ENCODE measurements around the gene SLC7A6. TPM values are rescaled to one million over a fixed set of nuclear protein-coding genes. Genes with fewer than 3 reads are reported as not detected.

The SLC7A6 gene
- total and polyA plus RNA-seq, 2 of the 13 experiments (the other 11 are each of a cell fraction or from before 2014, with no cell fraction given) = 35.8 to 70.8 TPM

DNA sequence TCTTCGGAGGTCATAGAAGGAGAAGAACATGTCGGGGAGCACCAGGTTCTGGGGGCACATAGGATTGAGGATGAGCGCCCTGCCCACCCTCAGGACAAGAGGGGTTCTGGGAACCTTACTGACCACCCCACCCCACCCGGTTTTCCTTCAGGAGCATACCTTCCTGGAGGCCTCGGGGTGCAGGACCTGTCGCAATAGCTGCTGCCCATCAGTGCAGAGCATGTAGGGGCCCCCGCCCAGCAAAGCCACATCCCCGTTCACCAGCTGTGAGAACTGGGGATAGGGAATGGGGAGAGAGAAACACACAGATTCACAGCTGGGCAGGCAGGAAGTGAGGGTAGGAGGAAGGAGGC lies 30.5 kb upstream of the SLC7A6 start (continued):
- TF ChIP-seq SALL2 (CRISPR knock-in tag; IDR thresholded peaks at IDR 0.05) (no peak), TMF1 (CRISPR knock-in tag; IDR thresholded peaks at IDR 0.05; ENCODE audit: low read depth) (no peak), CEBPB (IDR thresholded peaks at IDR 0.05; ENCODE audit: borderline replicate concordance, low read depth, low read length) (peak; percentile 23; the same call in 1 of the 2 replicates), ZC3H13 (CRISPR knock-in tag; IDR thresholded peaks at IDR 0.05) (0 out of 2 replicates have a peak, but pooled peaks have one; percentile 21)
- TF ChIP-seq, protein P1, sequence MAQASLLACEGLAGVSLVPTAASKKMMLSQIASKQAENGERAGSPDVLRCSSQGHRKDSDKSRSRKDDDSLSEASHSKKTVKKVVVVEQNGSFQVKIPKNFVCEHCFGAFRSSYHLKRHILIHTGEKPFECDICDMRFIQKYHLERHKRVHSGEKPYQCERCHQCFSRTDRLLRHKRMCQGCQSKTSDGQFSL (CRISPR knock-in tag; IDR thresholded peaks at IDR 0.05) = no peak

DNA sequence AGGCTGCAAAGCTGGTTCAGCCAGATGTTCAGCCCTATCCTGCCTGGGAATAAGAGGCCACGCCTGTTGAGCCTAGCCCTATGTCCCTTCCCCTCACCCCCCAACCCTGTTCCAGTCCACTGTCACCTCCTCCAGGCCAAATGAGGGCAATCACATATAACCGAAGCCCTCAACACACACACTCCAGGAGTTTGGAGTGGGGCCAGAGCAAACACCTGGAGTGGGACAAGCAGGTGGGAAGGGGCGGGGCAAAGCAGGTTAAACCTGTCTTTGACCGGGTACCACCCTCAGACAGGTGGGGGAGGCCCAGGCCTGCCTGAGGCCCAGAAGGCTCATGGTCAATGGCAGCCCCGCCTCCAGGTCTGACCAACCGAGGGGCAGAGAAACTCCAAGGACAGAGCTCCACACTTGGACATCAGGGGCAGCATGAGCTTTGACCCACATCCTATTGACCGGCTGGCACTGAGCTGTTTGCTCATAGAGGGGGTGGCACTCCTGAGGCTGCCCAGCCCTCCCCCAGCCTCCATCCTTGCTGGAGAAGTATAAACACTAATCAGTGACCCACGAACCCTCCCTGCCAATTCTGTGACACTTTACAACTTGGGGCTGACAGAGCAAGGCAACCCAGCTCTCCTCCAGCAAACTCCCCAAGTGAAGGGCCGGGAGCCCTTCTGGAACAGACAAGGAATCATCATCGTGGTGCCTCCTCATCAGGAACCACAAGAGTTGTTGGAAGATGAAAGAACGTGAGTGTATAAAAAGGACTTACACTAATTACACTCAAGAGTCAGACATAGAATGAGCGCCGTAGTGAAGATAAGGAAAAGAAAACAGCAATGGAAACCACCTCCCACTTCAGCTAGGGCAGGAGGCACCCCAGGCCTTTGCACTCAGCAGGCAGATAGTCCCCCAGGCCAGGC lies 29.9 kb upstream of the SLC7A6 start:
- CTCF ChIA-PET (ENCODE audit: low intra/inter-chr PET ratio, low total read pairs) = interaction anchor here (0.9 kb wide), 1 partner anchor 27 kb away, joined by 3 read pairs; no protein-coding TSS in a partner anchor
- WGBS (ENCODE audit: low lambda C conversion rate) = 6% methylated on average over 13 of the region's 13 CpGs
- Histone ChIP-seq H3K79me2 (ENCODE audit: insufficient read depth, low read length) (peaks cover 29% of the 10 kb centered on the region), H3K4me3 (replicated peaks in 1 of 3; ENCODE audit: insufficient read depth in 1 of 3, low read depth in 2 of 3, low read length in 3 of 3) (peak overlapping the region; percentile 66 to 94 (median 93)), H3K4me1 (ENCODE audit: insufficient read depth, low read length) (peaks cover 38% of the 10 kb centered on the region), H4K20me1 (ENCODE audit: insufficient read depth, low read length) (peaks cover 38% of the 10 kb centered on the region), H3K27me3 (ENCODE audit: control insufficient read depth in 1 of 2, insufficient read depth in 2 of 2, low read length in 2 of 2) (no peaks in the 10 kb centered on the region; a peak in 1 of 5 replicates), H3K4me2 (ENCODE audit: low read depth, low read length) (peak overlapping the region; percentile 99), H3K27ac (ENCODE audit: extremely low read length, insufficient read depth, low read length) (peak overlapping the region; percentile 85), H3K9me3 (ENCODE audit: low read length) (no peaks in the 10 kb centered on the region), H3K36me3 (replicated peaks in 1 of 2; ENCODE audit: control insufficient read depth in 1 of 2, insufficient read depth in 2 of 2, low read length in 2 of 2) (peaks cover 33 to 39% of the 10 kb centered on the region in 2 experiments), H3K9ac (ENCODE audit: insufficient read depth, low read depth, low read length) (peak overlapping the region; percentile 85), H2AFZ (ENCODE audit: low read length) (no peak overlapping the region)
- POLR2A ChIA-PET = interaction anchor here (0.7 to 5.6 kb wide), 25 partner anchors 10 to 389 kb away, joined by 3 to 100 read pairs (median 4); partner anchors contain the start of genes DUS2, LCAT, NFATC3 and PLA2G15
- intact Hi-C loops (cut with micrococcal nuclease; ENCODE audit: unreplicated experiment) = no loop called here
- FAIRE-seq = peak; percentile 93
- peak; percentile 85 for DNase-seq (ENCODE audit: low spot score)
- TSS peak; percentile 32 for BruUV-seq (replicated peaks)
- in situ Hi-C loops (cut with HindIII; ENCODE audit: extremely low pct_ligation_motif_present, low pct_unique_long_range_greater_than_20kb) = loop anchor here (10.0 kb wide), 1 partner anchor 150 kb away; the partner anchor contains the start of gene NFATC3
- ATAC-seq = peak; percentile 43
- TF ChIP-seq, protein P2, sequence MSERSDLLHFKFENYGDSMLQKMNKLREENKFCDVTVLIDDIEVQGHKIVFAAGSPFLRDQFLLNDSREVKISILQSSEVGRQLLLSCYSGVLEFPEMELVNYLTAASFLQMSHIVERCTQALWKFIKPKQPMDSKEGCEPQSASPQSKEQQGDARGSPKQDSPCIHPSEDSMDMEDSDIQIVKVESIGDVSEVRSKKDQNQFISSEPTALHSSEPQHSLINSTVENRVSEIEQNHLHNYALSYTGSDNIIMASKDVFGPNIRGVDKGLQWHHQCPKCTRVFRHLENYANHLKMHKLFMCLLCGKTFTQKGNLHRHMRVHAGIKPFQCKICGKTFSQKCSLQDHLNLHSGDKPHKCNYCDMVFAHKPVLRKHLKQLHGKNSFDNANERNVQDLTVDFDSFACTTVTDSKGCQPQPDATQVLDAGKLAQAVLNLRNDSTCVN (CRISPR knock-in tag; IDR thresholded peaks at IDR 0.05; ENCODE audit: borderline replicate concordance) = no peak
- peak; percentile 53 for TF ChIP-seq SIN3A (IDR thresholded peaks at IDR 0.05; ENCODE audit: borderline replicate concordance, low read depth, low read length)
- TF ChIP-seq, protein P3, sequence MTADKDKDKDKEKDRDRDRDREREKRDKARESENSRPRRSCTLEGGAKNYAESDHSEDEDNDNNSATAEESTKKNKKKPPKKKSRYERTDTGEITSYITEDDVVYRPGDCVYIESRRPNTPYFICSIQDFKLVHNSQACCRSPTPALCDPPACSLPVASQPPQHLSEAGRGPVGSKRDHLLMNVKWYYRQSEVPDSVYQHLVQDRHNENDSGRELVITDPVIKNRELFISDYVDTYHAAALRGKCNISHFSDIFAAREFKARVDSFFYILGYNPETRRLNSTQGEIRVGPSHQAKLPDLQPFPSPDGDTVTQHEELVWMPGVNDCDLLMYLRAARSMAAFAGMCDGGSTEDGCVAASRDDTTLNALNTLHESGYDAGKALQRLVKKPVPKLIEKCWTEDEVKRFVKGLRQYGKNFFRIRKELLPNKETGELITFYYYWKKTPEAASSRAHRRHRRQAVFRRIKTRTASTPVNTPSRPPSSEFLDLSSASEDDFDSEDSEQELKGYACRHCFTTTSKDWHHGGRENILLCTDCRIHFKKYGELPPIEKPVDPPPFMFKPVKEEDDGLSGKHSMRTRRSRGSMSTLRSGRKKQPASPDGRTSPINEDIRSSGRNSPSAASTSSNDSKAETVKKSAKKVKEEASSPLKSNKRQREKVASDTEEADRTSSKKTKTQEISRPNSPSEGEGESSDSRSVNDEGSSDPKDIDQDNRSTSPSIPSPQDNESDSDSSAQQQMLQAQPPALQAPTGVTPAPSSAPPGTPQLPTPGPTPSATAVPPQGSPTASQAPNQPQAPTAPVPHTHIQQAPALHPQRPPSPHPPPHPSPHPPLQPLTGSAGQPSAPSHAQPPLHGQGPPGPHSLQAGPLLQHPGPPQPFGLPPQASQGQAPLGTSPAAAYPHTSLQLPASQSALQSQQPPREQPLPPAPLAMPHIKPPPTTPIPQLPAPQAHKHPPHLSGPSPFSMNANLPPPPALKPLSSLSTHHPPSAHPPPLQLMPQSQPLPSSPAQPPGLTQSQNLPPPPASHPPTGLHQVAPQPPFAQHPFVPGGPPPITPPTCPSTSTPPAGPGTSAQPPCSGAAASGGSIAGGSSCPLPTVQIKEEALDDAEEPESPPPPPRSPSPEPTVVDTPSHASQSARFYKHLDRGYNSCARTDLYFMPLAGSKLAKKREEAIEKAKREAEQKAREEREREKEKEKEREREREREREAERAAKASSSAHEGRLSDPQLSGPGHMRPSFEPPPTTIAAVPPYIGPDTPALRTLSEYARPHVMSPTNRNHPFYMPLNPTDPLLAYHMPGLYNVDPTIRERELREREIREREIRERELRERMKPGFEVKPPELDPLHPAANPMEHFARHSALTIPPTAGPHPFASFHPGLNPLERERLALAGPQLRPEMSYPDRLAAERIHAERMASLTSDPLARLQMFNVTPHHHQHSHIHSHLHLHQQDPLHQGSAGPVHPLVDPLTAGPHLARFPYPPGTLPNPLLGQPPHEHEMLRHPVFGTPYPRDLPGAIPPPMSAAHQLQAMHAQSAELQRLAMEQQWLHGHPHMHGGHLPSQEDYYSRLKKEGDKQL (CRISPR knock-in tag; IDR thresholded peaks at IDR 0.05; ENCODE audit: low read depth) = peak; percentile 63
- peak; percentile 71 for TF ChIP-seq SSRP1 (CRISPR knock-in tag; IDR thresholded peaks at IDR 0.05)
- peak; percentile 79; the same call in 1 of the 2 replicates for TF ChIP-seq PCBP1 (IDR thresholded peaks at IDR 0.05; ENCODE audit: borderline replicate concordance, low read depth, low read length)
- TF ChIP-seq ZNF724P (CRISPR knock-in tag; IDR thresholded peaks at IDR 0.05; ENCODE audit: borderline replicate concordance) = no peak; the same call in 1 of the 2 replicates
- TF ChIP-seq ZMAT3 (CRISPR knock-in tag; conservative IDR thresholded peaks at IDR 0.05) = peak; percentile 59; the same call in 1 of the 2 replicates
- no peak for TF ChIP-seq TCF12 (IDR thresholded peaks at IDR 0.05)
- peak; percentile 73; the same call in 1 of the 2 replicates for TF ChIP-seq TCF12 (CRISPR knock-in tag; IDR thresholded peaks at IDR 0.05)
- TF ChIP-seq ZNF451 (CRISPR knock-in tag; IDR thresholded peaks at IDR 0.05) = peak; percentile 50; the same call in 1 of the 2 replicates
